ENCODE results near the gene SNX4. TPM values are rescaled to one million over a fixed set of nuclear protein-coding genes. Genes with fewer than 3 reads are reported as not detected.

The SNX4 gene
- total and polyA plus RNA-seq, 5 donors from 2014 or later: 23.0 to 36.6 (median 26.0) TPM

DNA sequence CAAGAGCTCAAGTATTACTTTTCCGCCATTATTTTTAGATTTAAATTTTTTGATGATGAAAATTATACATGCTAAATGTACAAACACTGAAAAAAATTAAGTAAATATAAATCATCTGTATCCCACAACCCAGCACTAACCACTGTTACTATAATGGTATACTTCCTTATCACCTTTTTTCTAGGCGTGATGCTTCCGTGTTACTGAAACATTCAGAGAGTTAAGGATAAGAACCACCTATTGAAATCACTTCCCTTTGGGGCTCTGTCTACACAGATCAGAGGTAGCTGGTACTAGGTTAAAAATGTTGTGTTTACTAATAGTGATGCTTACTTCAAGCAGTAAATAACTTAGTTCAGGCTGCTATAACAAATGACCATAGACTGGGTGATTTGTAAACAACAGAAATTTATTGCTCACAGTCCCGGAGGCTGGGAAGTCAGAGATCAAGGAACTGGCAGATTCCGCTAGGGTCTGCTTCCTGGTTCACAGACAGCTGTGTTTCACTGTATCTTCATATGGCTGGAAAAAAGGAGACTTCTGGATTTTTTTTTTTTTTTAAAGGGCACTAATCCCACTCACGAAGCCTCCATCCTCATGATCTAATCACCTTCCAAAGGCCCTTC, 6.4 kb downstream of the SNX4 start:
- Histone ChIP-seq H3K9me3 (ENCODE audit: control insufficient read depth in 2 of 2, low read length in 2 of 2) (peaks cover 4 to 5% of the 10 kb centered on the region in 2 experiments), H3K4me3 (ENCODE audit: low read depth, low read length) (no peak overlapping the region), H3K36me3 (ENCODE audit: control insufficient read depth, insufficient read depth, low read length) (peaks cover 29% of the 10 kb centered on the region), H3K4me1 (ENCODE audit: control insufficient read depth, insufficient read depth, low read length, poor library complexity, severe bottlenecking) (peaks cover 24% of the 10 kb centered on the region), H3K27ac (ENCODE audit: insufficient read depth, low read length, poor library complexity, severe bottlenecking) (no peak overlapping the region), H3K27me3 (ENCODE audit: control insufficient read depth, insufficient read depth, low read length) (no peaks in the 10 kb centered on the region)
- Mint-ChIP-seq H3K4me3 (no peak overlapping the region), H3K4me1 (peaks cover 36 to 66% (median 53%) of the 10 kb centered on the region in 4 donors), H3K9me3 (peaks cover 0 to 8% (median 3%) of the 10 kb centered on the region in 7 donors), H3K27ac (peak overlapping the region in 1 of 3 donors; percentile 58), H3K36me3 (peaks cover 34% of the 10 kb centered on the region), H3K27me3 (no peaks in the 10 kb centered on the region)
- DNase-seq (no peak), ATAC-seq (ENCODE audit: low read depth in 2 of 2) (no peak)

GRCh38 chr3:125512135-125512920, 7.7 kb downstream of the SNX4 start:
- H3K27me3 Mint-ChIP-seq: no peaks in the 10 kb centered on the region
- ATAC-seq (ENCODE audit: low read depth in 2 of 2) (peak; percentile 55 to 73), DNase-seq (peak in 1 of 3 donors; percentile 59)
- peaks cover 0 to 17% (median 4%) of the 10 kb centered on the region in 7 donors for H3K9me3 Mint-ChIP-seq
- Histone ChIP-seq H3K36me3 (ENCODE audit: control insufficient read depth, insufficient read depth, low read length) (peaks cover 39% of the 10 kb centered on the region), H3K4me3 (ENCODE audit: low read depth, low read length) (peak overlapping the region; percentile 28), H3K9me3 (ENCODE audit: control insufficient read depth in 2 of 2, low read length in 2 of 2) (peaks cover 7 to 11% of the 10 kb centered on the region in 2 experiments), H3K27ac (ENCODE audit: insufficient read depth, low read length, poor library complexity, severe bottlenecking) (peak overlapping the region; percentile 2), H3K4me1 (ENCODE audit: control insufficient read depth, insufficient read depth, low read length, poor library complexity, severe bottlenecking) (peaks cover 19% of the 10 kb centered on the region), H3K27me3 (ENCODE audit: control insufficient read depth, insufficient read depth, low read length) (no peaks in the 10 kb centered on the region)
- peak overlapping the region in 1 of 4 donors; percentile 23 for H3K4me3 Mint-ChIP-seq
- peaks cover 30 to 60% (median 46%) of the 10 kb centered on the region in 4 donors for H3K4me1 Mint-ChIP-seq
- peak overlapping the region in 2 of 3 donors; percentile 55 to 58 for H3K27ac Mint-ChIP-seq
- peaks cover 38% of the 10 kb centered on the region for H3K36me3 Mint-ChIP-seq

- H3K4me3 Mint-ChIP-seq: peak overlapping the region in 2 of 4 donors; percentile 23 to 38
- no peaks in the 10 kb centered on the region for H3K27me3 Mint-ChIP-seq
- peaks cover 0 to 20% (median 7%) of the 10 kb centered on the region in 7 donors for H3K9me3 Mint-ChIP-seq
- Histone ChIP-seq H3K27me3 (ENCODE audit: control insufficient read depth, insufficient read depth, low read length) (no peaks in the 10 kb centered on the region), H3K4me1 (ENCODE audit: control insufficient read depth, insufficient read depth, low read length, poor library complexity, severe bottlenecking) (peaks cover 19% of the 10 kb centered on the region), H3K27ac (ENCODE audit: insufficient read depth, low read length, poor library complexity, severe bottlenecking) (peak overlapping the region; percentile 9), H3K9me3 (ENCODE audit: control insufficient read depth in 2 of 2, low read length in 2 of 2) (peaks cover 9 to 15% of the 10 kb centered on the region in 2 experiments), H3K4me3 (ENCODE audit: low read depth, low read length) (no peak overlapping the region), H3K36me3 (ENCODE audit: control insufficient read depth, insufficient read depth, low read length) (peaks cover 42% of the 10 kb centered on the region)
- ATAC-seq (ENCODE audit: low read depth in 2 of 2): no peak
- peak overlapping the region in 2 of 3 donors; percentile 2 to 52 for H3K27ac Mint-ChIP-seq
- H3K4me1 Mint-ChIP-seq: peaks cover 27 to 53% (median 41%) of the 10 kb centered on the region in 4 donors
- DNase-seq: no peak
- H3K36me3 Mint-ChIP-seq: peaks cover 45% of the 10 kb centered on the region
Observed at GRCh38 chr3:125511420-125512118, 8.4 kb downstream of the SNX4 start.

DNA sequence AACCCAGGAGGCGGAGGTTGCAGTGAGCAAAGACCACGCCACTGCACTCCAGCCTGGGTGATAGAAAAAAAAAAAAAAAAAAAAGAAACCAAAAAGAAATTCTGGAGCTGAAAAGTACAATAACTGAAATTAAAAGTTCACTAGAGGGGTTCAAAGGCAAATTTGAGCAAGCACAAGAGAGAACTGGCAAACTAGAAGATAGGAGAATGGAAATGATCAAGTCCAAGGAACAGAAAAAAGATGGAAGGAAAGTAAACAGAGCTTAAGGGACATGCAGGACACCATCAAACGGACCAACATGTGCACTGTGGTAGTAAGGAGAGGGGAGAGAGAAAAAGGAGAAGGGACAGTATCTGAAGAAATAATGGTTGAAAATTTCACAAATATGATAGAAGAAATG, 12.9 kb downstream of the SNX4 start:
- Histone ChIP-seq H3K36me3 (ENCODE audit: control insufficient read depth, insufficient read depth, low read length) (peaks cover 54% of the 10 kb centered on the region), H3K27me3 (ENCODE audit: control insufficient read depth, insufficient read depth, low read length) (no peaks in the 10 kb centered on the region), H3K9me3 (ENCODE audit: control insufficient read depth in 2 of 2, low read length in 2 of 2) (peaks cover 9 to 15% of the 10 kb centered on the region in 2 experiments), H3K27ac (ENCODE audit: insufficient read depth, low read length, poor library complexity, severe bottlenecking) (no peak overlapping the region), H3K4me3 (ENCODE audit: low read depth, low read length) (no peak overlapping the region), H3K4me1 (ENCODE audit: control insufficient read depth, insufficient read depth, low read length, poor library complexity, severe bottlenecking) (peaks cover 8% of the 10 kb centered on the region)
- H3K9me3 Mint-ChIP-seq: peaks cover 0 to 20% (median 7%) of the 10 kb centered on the region in 7 donors
- DNase-seq: no peak
- peaks cover 45% of the 10 kb centered on the region for H3K36me3 Mint-ChIP-seq
- no peak for ATAC-seq (ENCODE audit: low read depth in 2 of 2)
- H3K27ac Mint-ChIP-seq: peak overlapping the region in 1 of 3 donors; percentile 7
- no peaks in the 10 kb centered on the region for H3K27me3 Mint-ChIP-seq
- H3K4me1 Mint-ChIP-seq: peaks cover 11 to 24% (median 19%) of the 10 kb centered on the region in 4 donors
- H3K4me3 Mint-ChIP-seq: peak overlapping the region in 1 of 4 donors; percentile 10

DNA sequence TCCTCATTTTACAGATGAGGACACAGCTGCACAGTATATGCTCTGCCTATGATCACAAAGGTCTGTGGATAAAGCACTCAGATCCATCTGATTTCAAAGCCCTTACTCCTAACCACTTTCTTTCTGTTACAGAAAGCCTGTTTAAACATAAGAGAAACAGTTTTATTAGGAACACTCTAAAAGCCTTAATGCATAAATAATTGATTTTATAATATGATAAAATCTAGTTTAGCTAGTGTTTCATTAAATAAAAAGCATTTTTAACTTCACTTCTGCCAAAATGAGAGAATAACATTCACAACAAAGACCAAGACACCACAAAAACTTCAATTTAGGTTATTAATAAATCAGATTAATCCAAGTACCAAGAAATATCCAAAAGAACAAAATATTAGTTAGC, 21.4 kb downstream of the SNX4 start:
- Histone ChIP-seq H3K36me3 (ENCODE audit: control insufficient read depth, insufficient read depth, low read length) (peaks cover 49% of the 10 kb centered on the region), H3K27me3 (ENCODE audit: control insufficient read depth, insufficient read depth, low read length) (no peaks in the 10 kb centered on the region), H3K27ac (ENCODE audit: insufficient read depth, low read length, poor library complexity, severe bottlenecking) (no peak overlapping the region), H3K4me1 (ENCODE audit: control insufficient read depth, insufficient read depth, low read length, poor library complexity, severe bottlenecking) (no peaks in the 10 kb centered on the region), H3K9me3 (ENCODE audit: control insufficient read depth in 2 of 2, low read length in 2 of 2) (no peaks in the 10 kb centered on the region), H3K4me3 (ENCODE audit: low read depth, low read length) (no peak overlapping the region)
- no peak overlapping the region for H3K4me3 Mint-ChIP-seq
- H3K4me1 Mint-ChIP-seq: peaks cover 0 to 10% (median 6%) of the 10 kb centered on the region in 4 donors
- no peak for ATAC-seq (ENCODE audit: low read depth in 2 of 2)
- no peaks in the 10 kb centered on the region for H3K9me3 Mint-ChIP-seq
- no peak overlapping the region for H3K27ac Mint-ChIP-seq
- H3K36me3 Mint-ChIP-seq: peaks cover 37% of the 10 kb centered on the region
- H3K27me3 Mint-ChIP-seq: no peaks in the 10 kb centered on the region
- DNase-seq: no peak

DNA sequence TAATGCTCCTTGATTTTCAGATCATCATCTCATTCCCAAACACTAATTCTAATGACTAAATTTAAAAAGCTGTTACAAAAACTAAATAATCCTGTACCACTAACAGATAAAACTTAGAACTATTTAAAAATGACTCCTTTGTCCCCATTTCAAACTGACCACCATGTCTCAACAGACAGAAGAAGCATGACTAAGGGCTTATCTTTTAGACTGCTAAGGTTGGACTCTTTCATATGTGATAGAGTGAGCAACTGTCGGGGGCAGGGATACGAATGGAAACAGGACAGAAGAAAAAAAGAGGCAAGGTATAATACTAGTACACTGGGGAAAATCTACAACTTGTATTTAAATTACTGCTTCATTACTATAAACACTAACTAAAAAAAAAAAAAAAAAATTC, 23.3 kb downstream of the SNX4 start:
- ATAC-seq (ENCODE audit: low read depth in 2 of 2) (no peak), DNase-seq (no peak)
- Mint-ChIP-seq H3K9me3 (no peaks in the 10 kb centered on the region), H3K4me3 (no peak overlapping the region), H3K27ac (peak overlapping the region in 1 of 3 donors; percentile 2), H3K4me1 (peaks cover 0 to 5% (median 3%) of the 10 kb centered on the region in 4 donors), H3K36me3 (peaks cover 31% of the 10 kb centered on the region), H3K27me3 (no peaks in the 10 kb centered on the region)
- Histone ChIP-seq H3K27ac (ENCODE audit: insufficient read depth, low read length, poor library complexity, severe bottlenecking) (no peak overlapping the region), H3K36me3 (ENCODE audit: control insufficient read depth, insufficient read depth, low read length) (peaks cover 50% of the 10 kb centered on the region), H3K9me3 (ENCODE audit: control insufficient read depth in 2 of 2, low read length in 2 of 2) (no peaks in the 10 kb centered on the region), H3K4me1 (ENCODE audit: control insufficient read depth, insufficient read depth, low read length, poor library complexity, severe bottlenecking) (no peaks in the 10 kb centered on the region), H3K4me3 (ENCODE audit: low read depth, low read length) (no peak overlapping the region), H3K27me3 (ENCODE audit: control insufficient read depth, insufficient read depth, low read length) (no peaks in the 10 kb centered on the region)

GRCh38 chr3:125482406-125482805, 37.6 kb downstream of the SNX4 start:
- Histone ChIP-seq H3K27me3 (ENCODE audit: control insufficient read depth, insufficient read depth, low read length) (no peaks in the 10 kb centered on the region), H3K27ac (ENCODE audit: insufficient read depth, low read length, poor library complexity, severe bottlenecking) (no peak overlapping the region), H3K4me3 (ENCODE audit: low read depth, low read length) (no peak overlapping the region), H3K9me3 (ENCODE audit: control insufficient read depth in 2 of 2, low read length in 2 of 2) (no peaks in the 10 kb centered on the region), H3K36me3 (ENCODE audit: control insufficient read depth, insufficient read depth, low read length) (peaks cover 46% of the 10 kb centered on the region), H3K4me1 (ENCODE audit: control insufficient read depth, insufficient read depth, low read length, poor library complexity, severe bottlenecking) (no peaks in the 10 kb centered on the region)
- Mint-ChIP-seq H3K36me3 (peaks cover 21% of the 10 kb centered on the region), H3K27ac (no peak overlapping the region), H3K4me3 (no peak overlapping the region), H3K4me1 (peaks cover 0 to 8% (median 4%) of the 10 kb centered on the region in 4 donors), H3K27me3 (no peaks in the 10 kb centered on the region), H3K9me3 (no peaks in the 10 kb centered on the region)
- no peak for DNase-seq
- no peak for ATAC-seq (ENCODE audit: low read depth in 2 of 2)

All from CD4-positive, CD25-positive, alpha-beta regulatory T cell (primary cell).